Measurements from ENCODE around the gene TANGO2.

Gene TANGO2

DNA sequence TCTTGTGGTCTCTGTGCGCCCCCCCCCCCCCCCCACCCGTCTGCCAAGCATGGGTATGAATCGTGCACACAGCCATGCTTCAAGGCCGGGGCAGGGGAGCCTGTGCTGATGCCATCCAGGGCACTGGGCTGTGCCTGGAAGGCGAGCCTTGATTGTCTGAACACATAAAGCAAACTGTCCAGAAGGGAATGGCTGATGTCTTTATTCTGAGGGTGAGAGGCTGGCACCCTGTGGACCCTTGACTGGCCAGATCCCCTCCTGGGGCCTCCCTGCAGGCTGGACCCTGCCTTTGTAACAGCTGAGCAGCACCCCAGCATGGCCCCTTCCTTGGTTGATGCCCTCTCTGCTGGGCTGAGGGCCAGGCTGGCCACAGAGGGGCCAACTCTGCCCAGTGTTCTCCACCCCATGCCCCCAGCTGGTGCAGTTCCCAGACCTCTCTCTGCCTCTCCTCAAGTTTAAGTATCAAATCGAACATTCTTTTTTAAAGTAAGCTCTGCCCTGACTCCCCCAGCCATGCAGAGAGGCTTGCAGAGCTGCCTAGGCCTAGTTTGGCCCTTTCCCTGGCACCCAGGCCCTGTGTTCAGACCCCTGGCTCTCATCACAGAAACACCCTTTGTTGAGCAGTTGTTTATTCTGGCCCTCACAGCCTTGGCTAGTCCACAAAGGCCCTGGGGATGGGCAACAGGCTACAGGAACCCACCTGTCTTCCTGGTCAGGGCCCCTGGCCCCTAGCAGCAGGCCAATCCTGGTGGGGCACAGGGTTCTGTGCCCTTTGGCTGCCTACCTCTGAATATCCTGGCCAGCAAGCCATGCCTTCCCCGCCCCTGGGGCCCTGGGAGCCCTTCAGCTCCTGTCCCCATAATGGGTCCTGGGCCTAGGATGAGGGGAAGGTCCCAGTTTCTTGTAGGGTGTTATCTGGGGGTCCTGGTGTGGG, 91.0 kb downstream of the TANGO2 start:
- Histone ChIP-seq H3K9ac (ENCODE audit: low read length) (peak overlapping the region; percentile 19), H3K23ac (ENCODE audit: low read length in 2 of 2) (no peak overlapping the region), H2BK12ac (ENCODE audit: low read length in 2 of 2) (no peak overlapping the region), H2AK5ac (ENCODE audit: low read length, severe bottlenecking) (no peak overlapping the region), H3K27me3 (ENCODE audit: control insufficient read depth in 1 of 2, insufficient read depth in 1 of 2, low read length in 2 of 2) (no peaks in the 10 kb centered on the region), H3K9me3 (ENCODE audit: control insufficient read depth, low read length) (no peaks in the 10 kb centered on the region), H3K4me1 (ENCODE audit: control insufficient read depth, insufficient read depth, low read depth, low read length) (peaks cover 26% of the 10 kb centered on the region), H3K4me2 (ENCODE audit: low read length, poor library complexity, severe bottlenecking) (no peak overlapping the region), H3K36me3 (ENCODE audit: control insufficient read depth in 1 of 2, insufficient read depth in 2 of 2, low read depth in 1 of 2, low read length in 2 of 2) (peaks cover 86 to 94% of the 10 kb centered on the region in 2 experiments), H2BK120ac (ENCODE audit: low read depth, low read length) (no peak overlapping the region), H4K91ac (ENCODE audit: low read length) (no peak overlapping the region), H3K18ac (ENCODE audit: low read depth in 1 of 2, low read length in 2 of 2) (no peak overlapping the region), H3K4me3 (ENCODE audit: insufficient read depth in 1 of 2, low read depth in 1 of 2, low read length in 2 of 2) (no peak overlapping the region), H3K79me1 (replicated peaks; ENCODE audit: low read length, poor library complexity, severe bottlenecking) (peaks cover 49% of the 10 kb centered on the region), H3K4ac (ENCODE audit: low read depth in 1 of 2, low read length in 2 of 2) (no peak overlapping the region), H2BK15ac (ENCODE audit: low read depth, poor library complexity, severe bottlenecking) (no peak overlapping the region), H2BK5ac (ENCODE audit: low read depth, low read length, poor library complexity, severe bottlenecking) (no peak overlapping the region), H3K27ac (ENCODE audit: low read length, poor library complexity, severe bottlenecking) (no peak overlapping the region), H3K14ac (ENCODE audit: low read length in 2 of 2) (no peak overlapping the region), H2AFZ (ENCODE audit: low read depth, low read length) (no peak overlapping the region), H4K8ac (ENCODE audit: low read length) (peak overlapping the region; percentile 16)
- WGBS: 89% methylated on average over 6 of the region's 7 CpGs
- DNase-seq: no peak

DNA sequence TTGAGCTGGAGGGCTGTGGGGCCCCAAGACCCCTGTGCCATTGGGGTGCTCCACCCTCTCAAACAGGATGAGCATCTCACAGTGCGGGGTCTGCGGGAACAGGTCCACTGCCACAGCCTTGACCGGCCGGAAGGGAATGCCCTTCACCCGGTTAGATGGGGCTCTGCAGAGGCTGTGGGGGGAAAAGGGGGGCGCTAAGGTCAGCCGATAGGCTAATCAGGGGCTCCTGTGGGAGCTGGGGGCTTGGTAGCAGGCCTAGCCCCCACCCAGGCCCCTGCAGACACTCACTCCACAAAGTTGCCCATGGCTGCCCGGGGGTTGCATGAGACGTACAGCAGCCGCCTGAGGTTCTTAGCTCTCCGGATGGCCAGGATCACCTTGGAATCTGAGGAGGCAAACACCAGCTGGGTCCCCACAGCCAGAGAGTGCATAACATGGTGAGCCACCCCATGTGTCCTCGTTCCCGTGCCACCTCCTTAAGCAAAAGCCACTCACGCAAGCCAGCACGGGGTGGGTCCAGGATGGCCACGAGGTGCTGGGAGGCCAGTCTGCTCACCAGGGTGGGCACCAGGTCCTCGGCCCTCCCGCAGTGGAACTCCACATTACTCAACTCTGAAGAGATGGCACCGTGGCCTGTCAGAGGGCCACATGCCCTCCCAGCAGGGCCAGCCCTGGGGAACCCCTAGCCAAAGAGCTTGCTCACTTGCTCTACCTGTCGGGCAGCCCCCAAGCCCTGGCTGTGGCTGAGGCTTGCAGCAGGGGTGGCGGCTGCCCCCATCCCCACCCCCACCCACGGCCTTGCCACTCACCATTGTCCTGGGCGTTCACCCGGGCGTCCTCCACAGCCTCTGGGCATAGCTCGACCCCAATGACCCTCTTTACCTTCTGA, 92.0 kb downstream of the TANGO2 start:
- H2AK5ac ChIP-seq (ENCODE audit: low read length, severe bottlenecking): no peak overlapping the region
- H3K14ac ChIP-seq (ENCODE audit: low read length in 2 of 2): no peak overlapping the region
- WGBS: 95% methylated on average over 24 of the region's 26 CpGs
- H3K4me3 ChIP-seq (ENCODE audit: insufficient read depth in 1 of 2, low read depth in 1 of 2, low read length in 2 of 2): no peak overlapping the region
- no peak for DNase-seq
- H3K4ac ChIP-seq (ENCODE audit: low read depth in 1 of 2, low read length in 2 of 2): no peak overlapping the region
- peak overlapping the region; percentile 19 for H3K9ac ChIP-seq (ENCODE audit: low read length)
- H3K9me3 ChIP-seq (ENCODE audit: control insufficient read depth, low read length): no peaks in the 10 kb centered on the region
- H3K36me3 ChIP-seq (ENCODE audit: control insufficient read depth in 1 of 2, insufficient read depth in 2 of 2, low read depth in 1 of 2, low read length in 2 of 2): peaks cover 77 to 84% of the 10 kb centered on the region in 2 experiments
- H2BK15ac ChIP-seq (ENCODE audit: low read depth, poor library complexity, severe bottlenecking): no peak overlapping the region
- H2BK5ac ChIP-seq (ENCODE audit: low read depth, low read length, poor library complexity, severe bottlenecking): no peak overlapping the region
- H3K27ac ChIP-seq (ENCODE audit: low read length, poor library complexity, severe bottlenecking): no peak overlapping the region
- no peak overlapping the region for H2AFZ ChIP-seq (ENCODE audit: low read depth, low read length)
- no peak overlapping the region for H3K4me2 ChIP-seq (ENCODE audit: low read length, poor library complexity, severe bottlenecking)
- no peak overlapping the region for H2BK12ac ChIP-seq (ENCODE audit: low read length in 2 of 2)
- H3K27me3 ChIP-seq (ENCODE audit: control insufficient read depth in 1 of 2, insufficient read depth in 1 of 2, low read length in 2 of 2): no peaks in the 10 kb centered on the region
- H3K4me1 ChIP-seq (ENCODE audit: control insufficient read depth, insufficient read depth, low read depth, low read length): peaks cover 26% of the 10 kb centered on the region
- peak overlapping the region; percentile 21 for H4K8ac ChIP-seq (ENCODE audit: low read length)
- peaks cover 44% of the 10 kb centered on the region for H3K79me1 ChIP-seq (replicated peaks; ENCODE audit: low read length, poor library complexity, severe bottlenecking)
- H3K18ac ChIP-seq (ENCODE audit: low read depth in 1 of 2, low read length in 2 of 2): no peak overlapping the region
- H3K23ac ChIP-seq (ENCODE audit: low read length in 2 of 2): no peak overlapping the region
- no peak overlapping the region for H2BK120ac ChIP-seq (ENCODE audit: low read depth, low read length)
- H4K91ac ChIP-seq (ENCODE audit: low read length): peak overlapping the region; percentile 29

DNA sequence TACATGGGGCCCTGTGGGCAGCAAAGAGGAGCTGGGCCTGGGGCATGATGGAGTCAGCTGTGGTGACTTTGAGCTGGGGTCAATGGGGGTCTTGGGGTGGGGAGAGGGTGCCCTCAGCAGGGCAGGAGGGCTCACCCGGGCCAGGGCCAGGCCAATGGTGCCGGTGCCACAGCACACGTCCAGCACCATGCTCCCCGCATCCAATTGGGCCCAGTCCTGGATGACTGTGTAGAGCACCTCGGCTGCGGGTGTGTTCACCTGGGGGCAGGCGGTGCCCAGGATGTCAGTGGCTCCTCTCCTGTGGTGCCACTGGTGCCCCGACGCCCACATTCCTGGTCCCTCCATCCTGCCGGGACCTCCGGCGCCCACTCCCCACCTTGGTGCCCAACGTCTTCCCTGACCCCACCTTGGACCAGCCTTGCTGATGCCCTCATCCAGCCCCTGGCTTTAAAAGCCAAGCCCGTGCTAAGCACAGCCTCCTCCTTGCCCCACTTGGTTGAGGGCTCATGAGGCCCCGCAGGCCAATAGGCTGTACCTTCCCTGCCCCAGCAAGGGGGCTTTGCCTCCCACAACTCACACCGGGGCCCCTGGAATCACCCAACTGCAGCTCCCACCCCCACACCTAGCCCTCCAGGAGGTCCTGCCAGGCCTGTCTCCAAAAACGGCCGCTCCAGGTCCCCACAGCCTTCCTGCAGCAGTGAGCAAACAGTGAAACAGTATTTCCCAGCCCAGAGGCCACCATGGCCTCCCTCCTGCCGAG, 92.8 kb downstream of the TANGO2 start:
- no peak overlapping the region for H4K91ac ChIP-seq (ENCODE audit: low read length)
- no peak overlapping the region for H3K4me3 ChIP-seq (ENCODE audit: insufficient read depth in 1 of 2, low read depth in 1 of 2, low read length in 2 of 2)
- no peaks in the 10 kb centered on the region for H3K27me3 ChIP-seq (ENCODE audit: control insufficient read depth in 1 of 2, insufficient read depth in 1 of 2, low read length in 2 of 2)
- no peak overlapping the region for H2BK120ac ChIP-seq (ENCODE audit: low read depth, low read length)
- 96% methylated on average over 19 of the region's 19 CpGs for WGBS
- no peak overlapping the region for H3K27ac ChIP-seq (ENCODE audit: low read length, poor library complexity, severe bottlenecking)
- H3K4me2 ChIP-seq (ENCODE audit: low read length, poor library complexity, severe bottlenecking): no peak overlapping the region
- no peak overlapping the region for H3K14ac ChIP-seq (ENCODE audit: low read length in 2 of 2)
- H3K79me1 ChIP-seq (replicated peaks; ENCODE audit: low read length, poor library complexity, severe bottlenecking): peaks cover 41% of the 10 kb centered on the region
- H4K8ac ChIP-seq (ENCODE audit: low read length): peak overlapping the region; percentile 70
- no peak overlapping the region for H3K4ac ChIP-seq (ENCODE audit: low read depth in 1 of 2, low read length in 2 of 2)
- no peak overlapping the region for H3K18ac ChIP-seq (ENCODE audit: low read depth in 1 of 2, low read length in 2 of 2)
- no peak overlapping the region for H2BK5ac ChIP-seq (ENCODE audit: low read depth, low read length, poor library complexity, severe bottlenecking)
- no peaks in the 10 kb centered on the region for H3K9me3 ChIP-seq (ENCODE audit: control insufficient read depth, low read length)
- H2AK5ac ChIP-seq (ENCODE audit: low read length, severe bottlenecking): no peak overlapping the region
- no peak for DNase-seq
- H2AFZ ChIP-seq (ENCODE audit: low read depth, low read length): no peak overlapping the region
- H2BK12ac ChIP-seq (ENCODE audit: low read length in 2 of 2): no peak overlapping the region
- peaks cover 28% of the 10 kb centered on the region for H3K4me1 ChIP-seq (ENCODE audit: control insufficient read depth, insufficient read depth, low read depth, low read length)
- no peak overlapping the region for H3K23ac ChIP-seq (ENCODE audit: low read length in 2 of 2)
- H3K9ac ChIP-seq (ENCODE audit: low read length): peak overlapping the region; percentile 6
- H2BK15ac ChIP-seq (ENCODE audit: low read depth, poor library complexity, severe bottlenecking): no peak overlapping the region
- peaks cover 68 to 76% of the 10 kb centered on the region in 2 experiments for H3K36me3 ChIP-seq (ENCODE audit: control insufficient read depth in 1 of 2, insufficient read depth in 2 of 2, low read depth in 1 of 2, low read length in 2 of 2)

Data from mesenchymal stem cell (in vitro differentiated cells and primary cell).